ENCODE data around the gene TRMT2B.

DNA sequence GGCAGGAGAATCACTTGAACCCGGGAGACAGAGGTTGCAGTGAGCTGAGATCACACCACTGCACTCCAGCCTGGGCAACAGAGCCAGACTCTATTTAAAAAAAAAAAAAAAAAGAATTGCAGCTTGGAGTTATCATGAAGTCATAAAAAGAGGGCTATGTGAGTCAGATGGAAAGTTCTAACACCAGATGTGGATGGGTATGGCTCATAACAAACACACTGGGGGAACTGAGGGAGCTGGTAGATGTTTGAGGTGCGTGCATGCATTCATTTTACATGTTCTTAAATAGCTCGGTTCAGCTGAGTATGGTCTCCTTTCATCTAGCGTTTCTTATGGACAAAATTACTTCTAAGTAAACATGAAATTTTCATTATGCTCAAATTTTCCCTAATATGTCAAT, 11.7 kb downstream of the TRMT2B start:
- TF ChIP-seq GATA3 (IDR thresholded peaks at IDR 0.05; ENCODE audit: low read depth, low read length): no peak
- no peak for TF ChIP-seq GATA2 (IDR thresholded peaks at IDR 0.05; ENCODE audit: low read depth, low read length)
